HCT116 (cell line): Measurements from ENCODE around the gene ERC2. TPM values are rescaled to one million over a fixed set of nuclear protein-coding genes. Genes with fewer than 3 reads are reported as not detected.

Source experiments
- ATAC-seq: fragments of 200-7000 bp; cut with Tn5 transposase; 2 replicates; pipeline ENCODE4 v1.9.1; 2020; ENCODE audit warnings: mild to moderate bottlenecking, moderate library complexity
- BruUV-seq: library from RNA; stranded (reverse); fragments of 400-500 nt; replicated peaks from 2 replicates; lab custom pipeline; 2021; lab: Mats Ljungman, UMichigan
- CTCF ChIA-PET: fragments of 300-600 bp; sonication (Branson Sonifier 250); formaldehyde crosslinking; loops from one replicate; lab custom pipeline; 2021; ENCODE audit warnings: antibody characterized with exemption; lab: Charles Lee
- POLR2A ChIA-PET: fragments of 300-600, 350-600 bp; sonication (Branson Sonifier 250); formaldehyde crosslinking; loops from one replicate; lab custom pipeline; 2021; ENCODE audit warnings: antibody characterized with exemption; lab: Charles Lee
- RAD21 ChIA-PET, 2 experiments: fragments of 300-600 bp; sonication (Branson Sonifier 250); formaldehyde crosslinking; loops; one replicate each; lab custom pipeline; 2023; ENCODE audit warnings: low total read pairs in 2 of 2; ENCODE audit not compliant: uncharacterized antibody in 2 of 2, unreplicated experiment in 2 of 2, low non-redundant PET in 1 of 2; lab: Charles Lee
- DNase-seq: peaks from one replicate; pipeline ENCODE4 v3.0.0-alpha.2; 2010; ENCODE audit warnings: low read depth, low spot score
- H2AFZ ChIP-seq: fragments of 200-600 bp; shearing (Covaris generic), sonication (generic); 2 replicates; pipeline ENCODE4 v1.6.1; 2017; ENCODE audit warnings: low read depth, mixed run types, mixed read lengths, antibody characterized with exemption, low read length; ENCODE audit not compliant: poor library complexity, severe bottlenecking
- H3K27ac ChIP-seq: 2 replicates; pipeline ENCODE4 v1.5.1; 2012; ENCODE audit warnings: low read depth, low read length
- H3K27me3 ChIP-seq: fragments of 200-600 bp; sonication (generic); 2 replicates; pipeline ENCODE4 v1.6.1; 2016; ENCODE audit warnings: mixed run types, low read length, mixed read lengths; ENCODE audit not compliant: insufficient read depth
- H3K36me3 ChIP-seq, 2 experiments: fragments of 200-500 bp in 1 of 2; fragments of 200-600 bp in 1 of 2; sonication (Bioruptor generic) in 1 of 2; sonication (generic) in 1 of 2; 2 replicates each; pipeline versions ENCODE4 v1.5.1 to v1.6.1; 2014 to 2016; ENCODE audit warnings: low read length in 2 of 2, inconsistent platforms in 1 of 2, mixed read lengths in 1 of 2, mixed run types in 1 of 2; ENCODE audit not compliant: insufficient read depth in 2 of 2, control insufficient read depth in 1 of 2
- H3K4me1 ChIP-seq, 2 experiments: fragments of 200-600 bp in 1 of 2; sonication (generic) in 1 of 2; 2 replicates each; pipeline versions ENCODE4 v1.5.1 to v1.6.1; 2012 to 2017; ENCODE audit warnings: low read length in 2 of 2, inconsistent platforms in 1 of 2, mild to moderate bottlenecking in 1 of 2, mixed read lengths in 1 of 2, mixed run types in 1 of 2, moderate library complexity in 1 of 2; ENCODE audit not compliant: insufficient read depth in 2 of 2, control insufficient read depth in 1 of 2
- H3K4me2 ChIP-seq: fragments of 200-600 bp; sonication (generic); 2 replicates; pipeline ENCODE4 v1.6.1; 2017; ENCODE audit warnings: mixed run types, low read length, mixed read lengths
- H3K4me3 ChIP-seq, 2 experiments: fragments of 200-600 bp in 1 of 2; sonication (generic) in 1 of 2; replicated peaks in 1 of 2; 2 replicates each; pipeline ENCODE4 v1.5.1; 2011 to 2016; ENCODE audit warnings: low read length in 2 of 2, control low read depth in 1 of 2, low read depth in 1 of 2, mild to moderate bottlenecking in 1 of 2, mixed read lengths in 1 of 2, mixed run types in 1 of 2
- H3K79me2 ChIP-seq: fragments of 200-600 bp; sonication (generic); 2 replicates; pipeline ENCODE4 v1.6.1; 2017; ENCODE audit warnings: mild to moderate bottlenecking, mixed run types, low read length, moderate library complexity, mixed read lengths; ENCODE audit not compliant: insufficient read depth
- H3K9ac ChIP-seq: fragments of 200-600 bp; sonication (generic); 2 replicates; pipeline ENCODE4 v1.6.1; 2016; ENCODE audit warnings: low read length, mixed read lengths
- H3K9me2 ChIP-seq: fragments of 200-600 bp; sonication (generic), shearing (Covaris generic); 2 replicates; pipeline ENCODE4 v1.6.1; 2017; ENCODE audit warnings: mixed run types, mild to moderate bottlenecking, moderate library complexity; ENCODE audit not compliant: insufficient read depth
- H3K9me3 ChIP-seq, 2 experiments: fragments of 200-500 bp in 1 of 2; fragments of 200-600 bp in 1 of 2; sonication (Bioruptor generic) in 1 of 2; sonication (generic) in 1 of 2; 2 replicates each; pipeline ENCODE4 v1.6.1; 2014 to 2017; ENCODE audit warnings: low read length in 2 of 2, mixed read lengths in 2 of 2, inconsistent platforms in 1 of 2, low read depth in 1 of 2, mild to moderate bottlenecking in 1 of 2, mixed run types in 1 of 2, moderate library complexity in 1 of 2; ENCODE audit not compliant: control insufficient read depth in 1 of 2, insufficient read depth in 1 of 2
- H4K20me1 ChIP-seq: fragments of 200-600 bp; sonication (generic), shearing (Covaris generic); 2 replicates; pipeline ENCODE4 v1.6.1; 2017; ENCODE audit warnings: mixed run types, mild to moderate bottlenecking, moderate library complexity; ENCODE audit not compliant: insufficient read depth
- CEBPB ChIP-seq: IDR thresholded peaks from 2 replicates; pipeline ENCODE4 v1.6.1; 2012; ENCODE audit warnings: low read depth
- ELF1 ChIP-seq: IDR thresholded peaks from 2 replicates; pipeline ENCODE4 v1.6.1; 2012; ENCODE audit warnings: low read depth, borderline replicate concordance
- EZH2 ChIP-seq: fragments of 200-600 bp; sonication (generic); IDR thresholded peaks from 2 replicates; pipeline ENCODE4 v1.6.1; 2017; ENCODE audit warnings: antibody characterized with exemption, mixed run types
- EZH2phosphoT487 ChIP-seq: fragments of 200-600 bp; IDR thresholded peaks from 2 replicates; pipeline ENCODE4 v1.6.1; 2018; ENCODE audit warnings: antibody characterized with exemption, borderline replicate concordance
- FOSL1 ChIP-seq: IDR thresholded peaks from 2 replicates; pipeline ENCODE4 v1.6.1; 2012; ENCODE audit warnings: low read depth
- JUND ChIP-seq: IDR thresholded peaks from 2 replicates; pipeline ENCODE4 v1.6.1; 2012
- POLR2A ChIP-seq: IDR thresholded peaks from 2 replicates; pipeline ENCODE4 v1.7.0; 2011; ENCODE audit warnings: borderline replicate concordance; ENCODE audit not compliant: insufficient read depth, insufficient read length; ENCODE audit errors: extremely low read depth
- POLR2AphosphoS5 ChIP-seq: IDR thresholded peaks from 2 replicates; pipeline ENCODE4 v1.6.1; 2011; ENCODE audit warnings: mild to moderate bottlenecking, low read depth, low read length, moderate library complexity
- RAD21 ChIP-seq: IDR thresholded peaks from 2 replicates; pipeline ENCODE4 v1.6.1; 2012; ENCODE audit warnings: low read depth, mild to moderate bottlenecking
- SIN3A ChIP-seq: IDR thresholded peaks from 2 replicates; pipeline ENCODE4 v1.6.1; 2012; ENCODE audit warnings: low read depth
- SP1 ChIP-seq: IDR thresholded peaks from 2 replicates; pipeline ENCODE4 v1.6.1; 2012; ENCODE audit warnings: low read depth
- TCF7L2 ChIP-seq: IDR thresholded peaks from 2 replicates; pipeline ENCODE4 v1.7.0; 2011; ENCODE audit warnings: borderline replicate concordance, inconsistent platforms; ENCODE audit not compliant: insufficient read depth, insufficient read length; ENCODE audit errors: extremely low read depth
- ZFX ChIP-seq: fragments of 450-650 bp; IDR thresholded peaks from 2 replicates; pipeline ENCODE4 v1.6.1; 2017
- ZNF274 ChIP-seq: fragments of 200-500 bp; sonication (Bioruptor generic); IDR thresholded peaks from 2 replicates; pipeline ENCODE4 v1.6.1; 2014; ENCODE audit warnings: mild to moderate bottlenecking, low read depth, low read length, inconsistent platforms
- intact Hi-C: fragments of 100-400 bp; cut with micrococcal nuclease; formaldehyde crosslinking; loops from 2 replicates; pipeline ENCODE4 v1.10.0; 2022
- total RNA-seq: library from RNA; stranded (reverse); gene quantifications from one replicate; pipeline ENCODE4 v1.2.1, GENCODE V29; 2021; ENCODE audit not compliant: unreplicated experiment
- TF ChIP-seq, protein P1 (sequence below): IDR thresholded peaks from 2 replicates; pipeline ENCODE4 v1.6.1; 2012; ENCODE audit warnings: low read depth

The ERC2 gene
- total RNA-seq, 1 experiment from 2014 or later, result not detected

DNA sequence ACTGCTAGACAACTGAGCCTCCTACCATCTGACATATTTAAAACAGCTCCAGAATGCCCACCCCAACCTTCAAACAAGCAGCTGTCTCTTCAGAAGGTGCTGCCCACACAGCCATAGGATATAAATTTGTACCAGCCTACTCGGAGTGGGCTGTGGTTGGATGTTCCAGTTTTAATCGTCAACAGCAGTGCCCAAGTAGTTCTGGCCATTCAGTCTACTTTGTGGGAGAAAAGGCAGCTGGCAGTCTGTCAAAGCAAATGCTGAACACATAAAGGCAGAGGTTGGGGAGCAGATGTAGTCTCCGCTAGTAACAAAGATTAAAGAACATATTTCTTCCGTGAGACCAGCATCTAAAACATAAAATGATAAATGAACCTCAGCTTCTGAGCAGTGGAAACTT lies 15.9 kb upstream of the ERC2 start:
- Histone ChIP-seq H3K79me2 (no peaks in the 10 kb centered on the region), H3K4me3 (no peak overlapping the region), H3K27ac (no peak overlapping the region), H3K36me3 (no peaks in the 10 kb centered on the region), H4K20me1 (no peaks in the 10 kb centered on the region), H3K27me3 (peaks cover 70% of the 10 kb centered on the region), H3K4me1 (no peaks in the 10 kb centered on the region), H3K9ac (no peak overlapping the region), H2AFZ (no peak overlapping the region), H3K9me3 (no peaks in the 10 kb centered on the region), H3K4me2 (no peak overlapping the region), H3K9me2 (no peaks in the 10 kb centered on the region)
- CTCF ChIA-PET, result interaction anchor here (1.1 kb wide), 1 partner anchor 11 kb away, joined by 3 read pairs; no protein-coding TSS in a partner anchor
- ATAC-seq (no peak), DNase-seq (no peak)
- intact Hi-C loops, result no loop called here
- TF ChIP-seq TCF7L2, result no peak
- no peak for TF ChIP-seq FOSL1
- no peak for TF ChIP-seq POLR2A
- TF ChIP-seq EZH2phosphoT487, result no peak
- no peak for TF ChIP-seq POLR2AphosphoS5
- TF ChIP-seq ZNF274, result no peak
- TF ChIP-seq EZH2, result no peak
- TF ChIP-seq ZFX, result no peak
- no peak for TF ChIP-seq RAD21
- no peak for TF ChIP-seq SIN3A
- no peak for TF ChIP-seq SP1
- TF ChIP-seq JUND, result no peak
- no peak for TF ChIP-seq ELF1
- TF ChIP-seq CEBPB, result no peak
- TF ChIP-seq, protein P1, sequence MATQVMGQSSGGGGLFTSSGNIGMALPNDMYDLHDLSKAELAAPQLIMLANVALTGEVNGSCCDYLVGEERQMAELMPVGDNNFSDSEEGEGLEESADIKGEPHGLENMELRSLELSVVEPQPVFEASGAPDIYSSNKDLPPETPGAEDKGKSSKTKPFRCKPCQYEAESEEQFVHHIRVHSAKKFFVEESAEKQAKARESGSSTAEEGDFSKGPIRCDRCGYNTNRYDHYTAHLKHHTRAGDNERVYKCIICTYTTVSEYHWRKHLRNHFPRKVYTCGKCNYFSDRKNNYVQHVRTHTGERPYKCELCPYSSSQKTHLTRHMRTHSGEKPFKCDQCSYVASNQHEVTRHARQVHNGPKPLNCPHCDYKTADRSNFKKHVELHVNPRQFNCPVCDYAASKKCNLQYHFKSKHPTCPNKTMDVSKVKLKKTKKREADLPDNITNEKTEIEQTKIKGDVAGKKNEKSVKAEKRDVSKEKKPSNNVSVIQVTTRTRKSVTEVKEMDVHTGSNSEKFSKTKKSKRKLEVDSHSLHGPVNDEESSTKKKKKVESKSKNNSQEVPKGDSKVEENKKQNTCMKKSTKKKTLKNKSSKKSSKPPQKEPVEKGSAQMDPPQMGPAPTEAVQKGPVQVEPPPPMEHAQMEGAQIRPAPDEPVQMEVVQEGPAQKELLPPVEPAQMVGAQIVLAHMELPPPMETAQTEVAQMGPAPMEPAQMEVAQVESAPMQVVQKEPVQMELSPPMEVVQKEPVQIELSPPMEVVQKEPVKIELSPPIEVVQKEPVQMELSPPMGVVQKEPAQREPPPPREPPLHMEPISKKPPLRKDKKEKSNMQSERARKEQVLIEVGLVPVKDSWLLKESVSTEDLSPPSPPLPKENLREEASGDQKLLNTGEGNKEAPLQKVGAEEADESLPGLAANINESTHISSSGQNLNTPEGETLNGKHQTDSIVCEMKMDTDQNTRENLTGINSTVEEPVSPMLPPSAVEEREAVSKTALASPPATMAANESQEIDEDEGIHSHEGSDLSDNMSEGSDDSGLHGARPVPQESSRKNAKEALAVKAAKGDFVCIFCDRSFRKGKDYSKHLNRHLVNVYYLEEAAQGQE, result no peak
- BruUV-seq, result no TSS peak
- POLR2A ChIA-PET, result no interaction called here
- RAD21 ChIA-PET, result no interaction called here
